Fibroblast of the aortic adventitia (primary cell): ENCODE data around the gene STRN3. TPM values are rescaled to one million over a fixed set of nuclear protein-coding genes. Genes with fewer than 3 reads are reported as not detected.

ENCODE experiments used
- DNase-seq: peaks from one replicate; pipeline ENCODE4 v3.0.0-alpha.2; 2010; ENCODE audit warnings: low read depth
- H3K4me3 ChIP-seq: 2 replicates; pipeline ENCODE4 v1.5.1; 2011; ENCODE audit warnings: low read depth, mild to moderate bottlenecking, control low read depth, low read length, moderate library complexity
- total RNA-seq: library from RNA; depleted of rRNA; stranded (reverse); fragments of >200 nt; gene quantifications from 2 replicates; pipeline ENCODE4 v1.2.3, GENCODE V29; 2012; ENCODE audit warnings: low replicate concordance
- TF ChIP-seq, protein P1 (sequence below): IDR thresholded peaks from 2 replicates; pipeline ENCODE4 v1.5.1; 2011; ENCODE audit warnings: mild to moderate bottlenecking, low read length, control low read depth, inconsistent platforms; ENCODE audit not compliant: insufficient read depth

STRN3 gene
- total RNA-seq, 1 donor = 51.1 TPM

DNA sequence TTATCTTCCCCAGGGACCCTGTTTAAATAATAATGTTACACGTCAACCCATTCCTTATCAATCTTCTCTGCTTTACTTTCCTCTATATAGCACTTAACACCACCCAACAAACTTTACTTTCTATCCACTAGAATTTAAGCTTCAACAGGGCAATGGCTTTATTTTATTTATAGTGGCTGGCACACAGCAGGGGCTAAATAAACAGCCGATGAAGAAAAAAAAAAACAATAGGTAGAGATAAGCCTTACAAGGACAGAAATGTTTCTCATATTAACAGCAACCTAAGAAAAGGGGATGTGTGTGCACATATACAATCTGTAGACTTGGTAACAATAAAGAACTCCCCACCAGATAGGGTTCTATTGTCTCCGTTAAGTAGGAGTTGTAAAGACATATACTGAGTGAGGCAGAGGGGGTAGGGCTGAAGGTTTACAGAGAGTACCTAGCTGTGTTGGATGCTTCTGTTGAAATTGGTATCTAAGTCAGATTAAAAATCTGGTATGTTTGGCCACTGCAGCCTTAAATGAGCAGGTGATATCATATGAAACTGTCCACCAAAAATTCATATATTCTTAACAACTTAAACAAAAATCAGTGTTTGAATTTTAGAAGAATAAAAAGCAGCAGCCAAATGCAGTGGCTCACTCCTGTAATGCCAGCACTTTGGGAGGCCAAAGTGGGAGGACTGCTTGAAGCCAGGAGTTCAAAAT lies 25.4 kb downstream of the STRN3 start:
- TF ChIP-seq, protein P1, sequence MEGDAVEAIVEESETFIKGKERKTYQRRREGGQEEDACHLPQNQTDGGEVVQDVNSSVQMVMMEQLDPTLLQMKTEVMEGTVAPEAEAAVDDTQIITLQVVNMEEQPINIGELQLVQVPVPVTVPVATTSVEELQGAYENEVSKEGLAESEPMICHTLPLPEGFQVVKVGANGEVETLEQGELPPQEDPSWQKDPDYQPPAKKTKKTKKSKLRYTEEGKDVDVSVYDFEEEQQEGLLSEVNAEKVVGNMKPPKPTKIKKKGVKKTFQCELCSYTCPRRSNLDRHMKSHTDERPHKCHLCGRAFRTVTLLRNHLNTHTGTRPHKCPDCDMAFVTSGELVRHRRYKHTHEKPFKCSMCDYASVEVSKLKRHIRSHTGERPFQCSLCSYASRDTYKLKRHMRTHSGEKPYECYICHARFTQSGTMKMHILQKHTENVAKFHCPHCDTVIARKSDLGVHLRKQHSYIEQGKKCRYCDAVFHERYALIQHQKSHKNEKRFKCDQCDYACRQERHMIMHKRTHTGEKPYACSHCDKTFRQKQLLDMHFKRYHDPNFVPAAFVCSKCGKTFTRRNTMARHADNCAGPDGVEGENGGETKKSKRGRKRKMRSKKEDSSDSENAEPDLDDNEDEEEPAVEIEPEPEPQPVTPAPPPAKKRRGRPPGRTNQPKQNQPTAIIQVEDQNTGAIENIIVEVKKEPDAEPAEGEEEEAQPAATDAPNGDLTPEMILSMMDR = no peak
- DNase-seq = peak; percentile 13
- no peak overlapping the region for H3K4me3 ChIP-seq

GRCh38 chr14:30999038-30999773 lies 27.0 kb downstream of the STRN3 start:
- DNase-seq = no peak
- no peak overlapping the region for H3K4me3 ChIP-seq
- TF ChIP-seq, protein P1 = no peak

- no peak overlapping the region for H3K4me3 ChIP-seq
- no peak for DNase-seq
- TF ChIP-seq, protein P1 = no peak
Observed at GRCh38 chr14:30998100-30998706, 28.0 kb downstream of the STRN3 start.

DNA sequence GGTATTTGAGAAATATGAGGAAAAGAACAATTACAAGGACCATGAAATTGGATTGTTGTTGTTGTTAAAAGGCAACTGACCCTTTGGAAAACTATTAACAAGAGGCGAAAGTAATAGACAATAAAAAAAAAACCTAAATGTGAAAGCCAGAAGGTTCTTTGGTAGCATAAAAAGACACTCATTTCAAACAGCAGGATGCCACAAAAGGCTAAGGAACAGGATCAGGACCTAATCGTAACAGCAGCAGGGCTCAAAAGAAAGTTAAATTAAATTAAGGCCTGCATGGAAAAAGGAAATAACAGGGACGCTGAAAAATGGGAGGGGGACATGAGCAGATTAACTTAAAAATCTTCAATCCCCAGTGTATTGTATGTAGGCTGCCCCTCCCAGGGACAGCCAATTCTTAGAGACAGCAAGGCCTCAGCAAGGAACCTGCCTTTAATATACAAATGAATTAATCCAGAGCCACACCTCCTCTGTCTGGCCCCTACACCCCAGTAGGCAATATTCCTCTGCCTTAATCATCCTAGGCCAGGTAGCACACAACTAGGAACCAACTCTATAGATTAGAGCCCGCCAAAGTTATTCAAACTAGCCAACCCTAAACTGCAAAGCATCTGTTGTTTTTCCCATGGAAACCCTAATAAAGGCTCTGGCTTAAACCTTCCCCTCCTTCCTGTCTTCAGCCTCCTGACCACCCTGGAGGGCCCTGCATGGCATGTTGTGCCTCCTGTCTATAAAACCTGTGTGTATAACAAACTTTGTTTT lies 29.1 kb downstream of the STRN3 start:
- no peak overlapping the region for H3K4me3 ChIP-seq
- TF ChIP-seq, protein P1 = no peak
- DNase-seq = no peak

GRCh38 chr14:30995689-30996088 lies 30.5 kb downstream of the STRN3 start:
- TF ChIP-seq, protein P1 = no peak
- DNase-seq = no peak
- no peak overlapping the region for H3K4me3 ChIP-seq
